Measurements from ENCODE around the gene MID1IP1. TPM values are rescaled to one million over a fixed set of nuclear protein-coding genes. Genes with fewer than 3 reads are reported as not detected.

MID1IP1 gene
- total RNA-seq, 2 experiments from 2014 or later = 63.5 to 67.5 TPM

GRCh38 chrX:38819163-38819562 lies 17.9 kb downstream of the MID1IP1 start:
- ChIA-PET CTCF (no interaction called here), POLR2A (no interaction called here)
- no peaks in the 10 kb centered on the region for H3K4me1 Mint-ChIP-seq (ENCODE audit: low read depth)
- no peaks in the 10 kb centered on the region for H3K27me3 Mint-ChIP-seq (ENCODE audit: low read depth)
- no peaks in the 10 kb centered on the region for H3K9me3 Mint-ChIP-seq (ENCODE audit: insufficient read depth)
- H3K27ac Mint-ChIP-seq = no peak overlapping the region
- ATAC-seq (no peak), DNase-seq (no peak)
- H3K4me3 Mint-ChIP-seq = no peak overlapping the region
- H3K36me3 Mint-ChIP-seq (ENCODE audit: low read depth) = peaks cover 4% of the 10 kb centered on the region

DNA sequence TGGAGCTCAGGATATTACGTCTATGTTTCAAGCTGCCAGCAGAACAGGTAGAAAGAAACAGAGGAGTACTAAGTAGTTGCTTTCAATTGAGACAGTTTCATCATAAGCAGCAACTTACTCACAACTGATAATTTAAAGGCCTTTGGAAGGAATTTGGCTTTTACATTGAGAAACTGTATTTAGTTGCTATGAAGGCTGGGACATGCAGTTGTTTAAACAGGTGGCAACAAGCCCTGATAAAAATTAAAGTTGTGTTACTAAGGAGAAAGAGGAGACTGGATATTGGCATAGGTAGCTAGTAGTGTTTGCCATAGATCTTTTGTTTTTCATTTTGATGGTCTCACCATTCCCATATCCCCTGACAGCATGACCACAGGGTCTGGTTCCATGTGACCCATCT lies 18.4 kb downstream of the MID1IP1 start:
- ATAC-seq = no peak
- Mint-ChIP-seq H3K4me1 (ENCODE audit: low read depth) (no peaks in the 10 kb centered on the region), H3K27me3 (ENCODE audit: low read depth) (no peaks in the 10 kb centered on the region), H3K36me3 (ENCODE audit: low read depth) (peaks cover 4% of the 10 kb centered on the region), H3K4me3 (no peak overlapping the region), H3K9me3 (ENCODE audit: insufficient read depth) (no peaks in the 10 kb centered on the region), H3K27ac (no peak overlapping the region)
- POLR2A ChIA-PET = no interaction called here
- no peak for DNase-seq
- CTCF ChIA-PET = interaction anchor here (0.7 kb wide), 1 partner anchor 1612 kb away, joined by 3 read pairs; no protein-coding TSS in a partner anchor

DNA sequence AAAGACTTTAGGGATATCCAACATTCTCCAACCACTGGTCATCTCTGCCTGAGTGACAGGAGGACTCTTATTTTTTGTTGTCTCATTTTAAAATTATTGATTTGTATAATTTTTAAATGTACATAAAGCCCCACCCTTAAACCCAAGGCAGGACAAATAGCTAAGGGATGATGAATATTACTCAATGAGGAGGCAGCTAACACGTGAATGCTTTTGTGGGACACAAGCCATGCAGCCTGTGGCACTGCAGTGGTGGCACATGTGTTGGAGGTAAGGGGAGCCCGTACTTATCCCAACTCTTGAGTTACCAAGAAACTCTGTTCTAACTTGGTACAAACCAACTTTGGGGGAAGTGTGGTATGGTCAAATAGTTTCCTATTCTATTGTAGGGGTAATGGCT lies 19.5 kb downstream of the MID1IP1 start:
- CTCF ChIA-PET = no interaction called here
- H3K9me3 Mint-ChIP-seq (ENCODE audit: insufficient read depth) = no peaks in the 10 kb centered on the region

DNA sequence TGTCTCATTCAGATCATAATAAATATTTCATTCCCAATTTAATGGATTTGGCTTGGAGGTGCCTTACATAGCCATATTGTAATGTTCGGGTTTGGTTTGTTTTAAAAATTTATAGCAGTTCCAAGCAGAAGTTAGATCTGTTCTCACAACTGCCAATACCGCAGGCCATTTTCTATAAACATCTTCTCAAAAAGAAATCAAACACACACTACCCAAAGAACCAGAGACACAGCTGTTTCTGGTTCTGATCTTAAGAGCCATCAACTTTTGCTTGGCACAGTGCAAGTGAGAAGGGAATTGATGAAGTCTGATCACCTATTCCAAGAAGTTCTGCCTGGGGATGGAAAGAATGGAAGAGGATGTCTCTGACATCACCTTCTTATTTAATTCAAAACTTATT lies 22.9 kb downstream of the MID1IP1 start:
- no peak overlapping the region for H3K4me3 Mint-ChIP-seq
- POLR2A ChIA-PET = no interaction called here
- CTCF ChIA-PET = no interaction called here

More for the DNA sequence above, 19.5 kb downstream of the MID1IP1 start:
- Mint-ChIP-seq H3K27me3 (ENCODE audit: low read depth) (no peaks in the 10 kb centered on the region), H3K27ac (no peak overlapping the region), H3K4me1 (ENCODE audit: low read depth) (no peaks in the 10 kb centered on the region), H3K36me3 (ENCODE audit: low read depth) (peaks cover under 1% of the 10 kb centered on the region), H3K4me3 (no peak overlapping the region)
- no peak for ATAC-seq
- POLR2A ChIA-PET = interaction anchor here (0.7 kb wide), 1 partner anchor 1360 kb away, joined by 3 read pairs; no protein-coding TSS in a partner anchor
- no peak for DNase-seq

GRCh38 chrX:38831949-38832348 lies 30.7 kb downstream of the MID1IP1 start:
- Mint-ChIP-seq H3K27ac (no peak overlapping the region), H3K9me3 (ENCODE audit: insufficient read depth) (no peaks in the 10 kb centered on the region), H3K27me3 (ENCODE audit: low read depth) (no peaks in the 10 kb centered on the region), H3K4me1 (ENCODE audit: low read depth) (no peaks in the 10 kb centered on the region), H3K4me3 (no peak overlapping the region), H3K36me3 (ENCODE audit: low read depth) (no peaks in the 10 kb centered on the region)
- ChIA-PET POLR2A (no interaction called here), CTCF (no interaction called here)
- ATAC-seq = no peak
- no peak for DNase-seq

More for the DNA sequence above, 22.9 kb downstream of the MID1IP1 start:
- Mint-ChIP-seq H3K4me1 (ENCODE audit: low read depth) (no peaks in the 10 kb centered on the region), H3K9me3 (ENCODE audit: insufficient read depth) (no peaks in the 10 kb centered on the region), H3K27me3 (ENCODE audit: low read depth) (no peaks in the 10 kb centered on the region), H3K27ac (no peak overlapping the region), H3K36me3 (ENCODE audit: low read depth) (no peaks in the 10 kb centered on the region)
- ATAC-seq (no peak), DNase-seq (no peak)

GRCh38 chrX:38837389-38837788 lies 36.1 kb downstream of the MID1IP1 start:
- Mint-ChIP-seq H3K4me1 (ENCODE audit: low read depth) (no peaks in the 10 kb centered on the region), H3K36me3 (ENCODE audit: low read depth) (no peaks in the 10 kb centered on the region), H3K27ac (no peak overlapping the region), H3K4me3 (no peak overlapping the region), H3K9me3 (ENCODE audit: insufficient read depth) (no peaks in the 10 kb centered on the region), H3K27me3 (ENCODE audit: low read depth) (no peaks in the 10 kb centered on the region)
- ChIA-PET CTCF (no interaction called here), POLR2A (no interaction called here)
- ATAC-seq = no peak
- no peak for DNase-seq

DNA sequence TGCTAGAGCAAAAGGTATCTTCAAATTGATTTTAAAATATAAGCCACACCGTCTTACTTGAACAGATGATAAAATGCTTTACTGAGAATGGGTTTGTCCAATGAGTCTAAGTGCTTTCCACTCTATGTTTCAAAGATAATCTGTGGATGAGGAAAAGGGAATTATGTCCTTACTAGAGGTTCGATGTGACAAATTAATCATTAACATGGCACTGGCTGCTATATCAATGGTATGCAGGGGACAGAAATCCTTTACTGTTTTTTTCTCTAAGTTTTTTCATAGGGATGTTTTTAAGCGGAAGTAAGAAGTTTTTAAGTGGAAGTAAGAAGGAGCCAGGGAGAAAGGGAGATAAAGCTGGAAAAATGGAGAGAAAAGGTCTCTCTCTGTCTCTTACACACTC lies 38.0 kb downstream of the MID1IP1 start:
- Mint-ChIP-seq H3K4me3 (no peak overlapping the region), H3K36me3 (ENCODE audit: low read depth) (no peaks in the 10 kb centered on the region), H3K4me1 (ENCODE audit: low read depth) (no peaks in the 10 kb centered on the region), H3K27me3 (ENCODE audit: low read depth) (no peaks in the 10 kb centered on the region), H3K27ac (no peak overlapping the region), H3K9me3 (ENCODE audit: insufficient read depth) (no peaks in the 10 kb centered on the region)
- ChIA-PET CTCF (interaction anchor here (0.7 kb wide), 1 partner anchor 9 kb away, joined by 3 read pairs; no protein-coding TSS in a partner anchor), POLR2A (no interaction called here)
- DNase-seq (no peak), ATAC-seq (no peak)

DNA sequence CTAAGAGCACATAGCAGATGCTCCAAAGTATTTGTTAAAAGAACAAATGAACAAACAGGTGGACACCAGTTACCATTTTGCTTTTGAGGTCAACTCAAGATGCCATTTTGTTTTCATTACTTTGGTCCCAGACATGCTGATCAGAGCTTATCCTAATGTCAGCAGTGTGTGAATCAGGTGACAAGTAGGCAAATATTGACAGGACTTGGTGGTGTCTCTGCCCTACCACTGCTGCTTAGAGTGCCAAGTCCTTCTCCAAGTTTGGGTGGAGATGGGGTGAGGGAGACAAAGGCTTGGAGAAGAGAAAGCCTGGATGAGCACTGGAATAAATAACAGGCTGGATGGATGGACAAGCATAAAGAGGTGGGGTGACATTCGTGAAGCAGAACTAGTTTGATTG lies 38.7 kb downstream of the MID1IP1 start:
- Mint-ChIP-seq H3K4me3 (no peak overlapping the region), H3K36me3 (ENCODE audit: low read depth) (no peaks in the 10 kb centered on the region), H3K27ac (no peak overlapping the region), H3K27me3 (ENCODE audit: low read depth) (no peaks in the 10 kb centered on the region), H3K4me1 (ENCODE audit: low read depth) (no peaks in the 10 kb centered on the region), H3K9me3 (ENCODE audit: insufficient read depth) (no peaks in the 10 kb centered on the region)
- CTCF ChIA-PET = interaction anchor here (0.7 kb wide), 1 partner anchor 9 kb away, joined by 3 read pairs; no protein-coding TSS in a partner anchor
- DNase-seq = no peak
- POLR2A ChIA-PET = no interaction called here
- ATAC-seq = no peak

- H3K4me3 Mint-ChIP-seq = no peak overlapping the region
- peaks cover 11% of the 10 kb centered on the region for H3K4me1 Mint-ChIP-seq (ENCODE audit: low read depth)
- no peak overlapping the region for H3K27ac Mint-ChIP-seq
- H3K27me3 Mint-ChIP-seq (ENCODE audit: low read depth) = no peaks in the 10 kb centered on the region
- ChIA-PET POLR2A (no interaction called here), CTCF (no interaction called here)
- no peaks in the 10 kb centered on the region for H3K36me3 Mint-ChIP-seq (ENCODE audit: low read depth)
- DNase-seq (no peak), ATAC-seq (no peak)
- no peaks in the 10 kb centered on the region for H3K9me3 Mint-ChIP-seq (ENCODE audit: insufficient read depth)
Observed at GRCh38 chrX:38841750-38842149, 40.5 kb downstream of the MID1IP1 start.

DNA sequence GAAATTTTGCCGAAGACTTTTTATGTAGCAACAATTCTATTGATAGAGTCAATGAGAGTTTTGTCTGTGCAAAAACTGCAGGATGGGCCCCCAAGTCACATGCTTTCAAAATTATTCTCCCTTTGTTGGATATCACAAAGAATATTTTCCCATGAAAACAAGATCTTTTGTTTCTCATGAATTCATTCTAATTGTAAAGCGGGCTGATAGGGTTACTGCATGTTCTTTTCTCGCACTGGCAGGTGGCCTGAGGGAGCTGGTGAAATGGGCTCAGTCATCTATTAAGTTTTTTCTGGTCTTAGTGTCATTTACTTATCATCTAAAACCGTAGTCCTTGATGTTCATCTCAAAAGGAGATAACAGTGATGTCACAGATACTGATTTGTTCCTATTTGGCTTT lies 44.2 kb downstream of the MID1IP1 start:
- Mint-ChIP-seq H3K36me3 (ENCODE audit: low read depth) (no peaks in the 10 kb centered on the region), H3K27me3 (ENCODE audit: low read depth) (no peaks in the 10 kb centered on the region), H3K9me3 (ENCODE audit: insufficient read depth) (no peaks in the 10 kb centered on the region), H3K4me3 (no peak overlapping the region), H3K27ac (no peak overlapping the region), H3K4me1 (ENCODE audit: low read depth) (peaks cover 11% of the 10 kb centered on the region)
- DNase-seq (no peak), ATAC-seq (no peak)
- ChIA-PET POLR2A (no interaction called here), CTCF (no interaction called here)

DNA sequence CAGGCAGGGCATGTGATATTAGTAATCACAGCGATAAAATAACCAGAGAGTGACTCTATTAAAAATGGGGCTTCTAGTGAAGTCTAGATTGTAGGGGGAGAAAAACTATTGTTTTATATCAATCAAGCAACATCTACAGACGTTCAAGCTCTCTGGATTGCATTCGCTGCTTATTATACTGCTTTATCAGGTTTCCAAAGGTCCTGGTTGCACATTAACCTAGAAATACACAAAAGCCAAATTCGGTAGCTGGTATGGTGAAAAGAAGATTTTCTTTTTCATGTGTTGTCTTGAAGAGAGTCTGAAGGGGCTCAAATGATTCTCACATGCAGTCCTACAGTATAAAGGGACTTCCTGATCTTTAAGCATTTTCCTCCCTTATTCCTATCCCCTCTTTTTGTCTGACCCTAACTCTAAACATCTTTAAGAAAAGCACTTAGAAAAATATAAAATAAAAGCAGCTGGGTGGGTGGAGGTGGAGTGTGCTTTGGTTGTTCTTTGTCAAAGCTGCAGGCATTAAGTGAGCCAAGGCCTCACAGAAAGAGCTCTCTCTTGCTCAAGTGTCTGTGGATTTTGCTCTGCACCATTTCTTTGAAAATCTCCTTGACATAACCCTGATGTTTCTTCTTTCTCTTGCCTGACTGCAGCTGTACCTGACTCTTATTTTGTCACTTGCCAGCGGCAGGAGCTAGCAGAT lies 46.1 kb downstream of the MID1IP1 start:
- Mint-ChIP-seq H3K27ac (no peak overlapping the region), H3K9me3 (ENCODE audit: insufficient read depth) (no peaks in the 10 kb centered on the region), H3K27me3 (ENCODE audit: low read depth) (no peaks in the 10 kb centered on the region), H3K36me3 (ENCODE audit: low read depth) (no peaks in the 10 kb centered on the region), H3K4me3 (no peak overlapping the region), H3K4me1 (ENCODE audit: low read depth) (peaks cover 11% of the 10 kb centered on the region)
- POLR2A ChIA-PET = no interaction called here
- ATAC-seq (no peak), DNase-seq (no peak)
- CTCF ChIA-PET = no interaction called here

DNA sequence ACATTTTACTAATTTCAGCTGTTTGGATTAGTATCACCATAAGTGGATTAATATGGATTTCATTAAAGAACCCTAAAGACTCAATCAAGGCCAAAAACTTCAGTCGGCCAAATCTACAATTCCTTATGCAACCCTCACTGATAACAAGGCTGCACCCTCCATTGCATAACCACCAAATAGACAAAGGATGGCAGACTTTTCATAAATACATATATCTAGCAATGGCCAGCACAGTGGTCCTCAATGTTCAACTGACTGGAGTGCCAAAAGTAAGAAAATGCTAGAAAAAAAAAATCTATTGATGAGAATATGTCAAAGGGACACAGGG lies 46.6 kb downstream of the MID1IP1 start:
- H3K9me3 Mint-ChIP-seq (ENCODE audit: insufficient read depth) = no peaks in the 10 kb centered on the region
- CTCF ChIA-PET = interaction anchor here (1.1 kb wide), 1 partner anchor 8 kb away, joined by 3 read pairs; no protein-coding TSS in a partner anchor
- POLR2A ChIA-PET = no interaction called here
- no peak for ATAC-seq
- H3K4me3 Mint-ChIP-seq = no peak overlapping the region
- H3K27ac Mint-ChIP-seq = no peak overlapping the region
- H3K36me3 Mint-ChIP-seq (ENCODE audit: low read depth) = no peaks in the 10 kb centered on the region
- DNase-seq = no peak
- no peaks in the 10 kb centered on the region for H3K27me3 Mint-ChIP-seq (ENCODE audit: low read depth)
- peaks cover 11% of the 10 kb centered on the region for H3K4me1 Mint-ChIP-seq (ENCODE audit: low read depth)
